Lower lobe of right lung (tissue), 2 donors: ENCODE measurements around the gene EMC1. TPM values are rescaled to one million over a fixed set of nuclear protein-coding genes. Genes with fewer than 3 reads are reported as not detected.
"Not testable (repeated sequence)": the region's sequence is repeated elsewhere in the genome, so short reads cannot be mapped to it uniquely, and the experiment has no call there.

ENCODE experiments used
- ATAC-seq, 2 donors: fragments of 200-7000 bp; cut with Tn5 transposase; one replicate each; pipeline ENCODE4 v1.9.1; 2020 to 2022; ENCODE audit warnings: mild to moderate bottlenecking in 2 of 2, moderate library complexity in 2 of 2
- DNase-seq: peaks from one replicate; pipeline ENCODE4 v3.0.0-alpha.2; 2020
- H3K27ac ChIP-seq: fragments of 200-600 bp; one replicate; pipeline ENCODE4 v1.8.0; 2022
- H3K27me3 ChIP-seq: fragments of 200-600 bp; one replicate; pipeline ENCODE4 v1.8.0; 2022; ENCODE audit warnings: low read depth
- H3K36me3 ChIP-seq: fragments of 200-600 bp; one replicate; pipeline ENCODE4 v1.8.0; 2022; ENCODE audit warnings: mild to moderate bottlenecking
- H3K4me1 ChIP-seq: fragments of 200-600 bp; one replicate; pipeline ENCODE4 v1.8.0; 2022
- H3K4me3 ChIP-seq: fragments of 200-600 bp; one replicate; pipeline ENCODE4 v1.8.0; 2022; ENCODE audit warnings: mild to moderate bottlenecking
- H3K9me3 ChIP-seq: fragments of 200-600 bp; one replicate; pipeline ENCODE4 v1.8.0; 2022
- intact Hi-C: fragments of 100-400 bp; cut with DNase I; formaldehyde crosslinking; loops from one replicate; pipeline ENCODE4 v1.11.0; 2022
- total RNA-seq: library from RNA; stranded (reverse); fragmentation: NEBNext Ultra II Directional; extraction: Animal tissue kit (Norgen Biotek cat#: 25700); gene quantifications from one replicate; pipeline ENCODE4 v1.2.1, GENCODE V29; 2021
- TF ChIP-seq, protein P1 (sequence below): fragments of 200-600 bp; IDR thresholded peaks from one replicate; pipeline ENCODE4 v1.8.0; 2022; ENCODE audit warnings: antibody characterized with exemption, mild to moderate bottlenecking
- donor health status: DM: no; HTN: yes; CAD: no; lungs with severe emphysema.

EMC1 gene
- total RNA-seq, 1 donor from 2014 or later, result 39.2 TPM

DNA sequence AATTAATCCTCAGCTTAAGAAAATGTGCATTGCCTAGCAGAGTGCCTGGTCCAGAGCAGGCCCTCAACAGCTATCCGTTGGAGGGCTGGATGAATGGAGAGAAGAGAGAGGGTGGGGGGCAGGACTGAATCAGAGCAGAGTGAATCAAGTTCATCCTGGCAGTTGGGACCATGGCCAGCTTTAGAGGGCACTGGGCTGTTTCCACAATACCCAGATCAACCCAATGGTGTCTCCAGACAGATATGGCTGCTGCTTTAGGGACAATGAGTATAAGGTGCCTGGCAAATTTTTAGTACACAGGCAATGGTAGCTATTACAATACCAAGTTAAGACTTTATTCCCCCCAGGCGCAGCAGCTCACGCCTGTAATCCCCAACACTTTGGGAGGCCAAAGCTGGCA is 17.1 kb downstream of the EMC1 start:
- DNase-seq, result no peak
- H3K36me3 ChIP-seq, result peaks cover 100% of the 10 kb centered on the region
- H3K27me3 ChIP-seq, result no peaks in the 10 kb centered on the region
- ATAC-seq, result no peak
- H3K27ac ChIP-seq, result no peak overlapping the region
- H3K4me3 ChIP-seq, result no peak overlapping the region
- intact Hi-C loops, result no loop called here
- H3K9me3 ChIP-seq, result no peaks in the 10 kb centered on the region
- TF ChIP-seq, protein P1, sequence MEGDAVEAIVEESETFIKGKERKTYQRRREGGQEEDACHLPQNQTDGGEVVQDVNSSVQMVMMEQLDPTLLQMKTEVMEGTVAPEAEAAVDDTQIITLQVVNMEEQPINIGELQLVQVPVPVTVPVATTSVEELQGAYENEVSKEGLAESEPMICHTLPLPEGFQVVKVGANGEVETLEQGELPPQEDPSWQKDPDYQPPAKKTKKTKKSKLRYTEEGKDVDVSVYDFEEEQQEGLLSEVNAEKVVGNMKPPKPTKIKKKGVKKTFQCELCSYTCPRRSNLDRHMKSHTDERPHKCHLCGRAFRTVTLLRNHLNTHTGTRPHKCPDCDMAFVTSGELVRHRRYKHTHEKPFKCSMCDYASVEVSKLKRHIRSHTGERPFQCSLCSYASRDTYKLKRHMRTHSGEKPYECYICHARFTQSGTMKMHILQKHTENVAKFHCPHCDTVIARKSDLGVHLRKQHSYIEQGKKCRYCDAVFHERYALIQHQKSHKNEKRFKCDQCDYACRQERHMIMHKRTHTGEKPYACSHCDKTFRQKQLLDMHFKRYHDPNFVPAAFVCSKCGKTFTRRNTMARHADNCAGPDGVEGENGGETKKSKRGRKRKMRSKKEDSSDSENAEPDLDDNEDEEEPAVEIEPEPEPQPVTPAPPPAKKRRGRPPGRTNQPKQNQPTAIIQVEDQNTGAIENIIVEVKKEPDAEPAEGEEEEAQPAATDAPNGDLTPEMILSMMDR, result no peak
- peaks cover 17% of the 10 kb centered on the region for H3K4me1 ChIP-seq

DNA sequence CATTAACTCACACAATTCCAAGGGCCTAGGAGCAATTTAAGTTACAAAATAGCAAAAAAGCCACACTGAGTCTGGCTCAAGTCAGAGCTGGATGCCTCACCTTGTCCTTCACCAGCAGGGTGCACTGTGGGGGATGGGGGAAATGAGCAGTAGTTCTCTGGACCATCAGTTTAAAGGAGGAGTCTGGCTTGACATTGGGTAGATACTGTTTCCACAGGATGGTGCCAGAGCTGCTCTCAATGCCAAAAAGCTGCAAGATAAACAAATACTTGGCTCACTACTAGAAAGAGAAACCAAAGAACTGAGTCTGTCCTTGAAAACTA is 18.8 kb downstream of the EMC1 start:
- Histone ChIP-seq H3K4me3 (no peak overlapping the region), H3K4me1 (peaks cover 17% of the 10 kb centered on the region), H3K27me3 (no peaks in the 10 kb centered on the region), H3K36me3 (peaks cover 100% of the 10 kb centered on the region), H3K27ac (no peak overlapping the region), H3K9me3 (no peaks in the 10 kb centered on the region)
- ATAC-seq, result peak in 1 of 2 donors; percentile 48
- DNase-seq, result no peak
- intact Hi-C loops, result no loop called here
- TF ChIP-seq, protein P1, result peak; percentile 7

DNA sequence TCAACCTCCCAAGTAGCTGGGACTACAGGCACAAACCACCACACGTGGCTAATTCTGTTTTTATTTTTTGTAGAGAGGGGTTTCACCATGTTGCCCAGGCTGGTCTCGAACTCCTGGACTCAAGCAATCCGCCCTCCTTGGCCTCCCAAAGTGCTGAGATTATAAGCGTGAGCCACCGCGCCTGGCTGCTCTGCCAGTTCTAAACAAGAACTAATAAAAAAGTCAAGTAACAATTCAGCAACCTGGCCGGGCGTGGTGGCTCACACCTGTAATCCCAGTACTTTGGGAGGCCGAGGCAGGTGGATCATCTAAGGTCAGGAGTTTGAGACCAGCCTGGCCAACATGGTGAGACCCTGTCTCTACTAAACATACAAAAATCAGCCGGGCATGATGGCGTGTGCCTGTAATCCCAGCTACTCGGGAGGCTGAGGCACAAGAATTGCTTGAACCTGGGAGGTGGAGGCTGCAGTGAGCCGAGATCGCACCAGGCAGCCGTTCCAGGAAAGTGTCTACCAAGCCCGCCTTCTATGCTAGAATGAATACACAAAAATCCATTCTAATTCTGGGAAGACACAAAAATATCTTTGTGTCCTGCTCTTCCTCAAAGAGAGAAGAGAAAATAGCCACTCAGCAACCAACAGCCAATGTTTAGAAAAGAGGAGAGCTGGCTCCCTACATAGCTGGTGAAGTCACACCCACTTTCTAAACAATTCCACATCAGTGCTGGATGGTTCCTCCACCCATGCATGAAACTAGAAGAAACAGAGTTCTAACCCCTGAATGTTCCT is 19.4 kb downstream of the EMC1 start:
- intact Hi-C loops, DNase-seq, ATAC-seq: not testable (repeated sequence)

DNA sequence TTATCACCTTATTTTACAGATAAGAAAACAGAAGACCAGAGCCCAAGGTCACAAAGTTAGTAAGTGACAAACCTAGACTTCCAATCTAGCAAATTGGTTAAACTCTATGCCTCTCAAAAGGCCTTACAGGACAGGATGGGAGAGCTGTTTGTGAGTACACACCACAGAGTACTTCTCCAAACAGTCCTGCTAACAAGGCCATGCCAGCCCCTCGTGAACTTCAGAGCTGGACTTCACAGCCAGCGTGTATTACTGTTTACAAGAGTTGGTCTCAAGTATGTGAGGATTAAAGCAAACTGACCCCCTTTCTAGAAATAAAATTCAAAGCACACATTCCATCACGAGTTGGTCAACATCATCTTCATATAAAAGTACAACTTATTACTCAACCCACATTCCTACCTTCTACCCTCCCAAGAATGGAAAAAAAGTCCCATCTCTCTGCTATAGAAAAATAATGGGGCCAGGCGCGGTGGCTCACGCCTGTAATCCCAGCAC is 21.4 kb downstream of the EMC1 start:
- Histone ChIP-seq H3K36me3 (peaks cover 100% of the 10 kb centered on the region), H3K9me3 (no peaks in the 10 kb centered on the region), H3K4me1 (peaks cover 17% of the 10 kb centered on the region), H3K4me3 (no peak overlapping the region), H3K27me3 (no peaks in the 10 kb centered on the region), H3K27ac (no peak overlapping the region)
- ATAC-seq (peak; percentile 80 to 90), DNase-seq (no peak)
- TF ChIP-seq, protein P1, result no peak
- intact Hi-C loops, result no loop called here

More for the DNA sequence above, 19.4 kb downstream of the EMC1 start:
- not testable (repeated sequence) for H3K4me3 ChIP-seq, H3K9me3 ChIP-seq, H3K27me3 ChIP-seq
- Histone ChIP-seq H3K27ac (peak overlapping the region; percentile 31), H3K36me3 (peaks cover 100% of the 10 kb centered on the region), H3K4me1 (peaks cover 17% of the 10 kb centered on the region)

DNA sequence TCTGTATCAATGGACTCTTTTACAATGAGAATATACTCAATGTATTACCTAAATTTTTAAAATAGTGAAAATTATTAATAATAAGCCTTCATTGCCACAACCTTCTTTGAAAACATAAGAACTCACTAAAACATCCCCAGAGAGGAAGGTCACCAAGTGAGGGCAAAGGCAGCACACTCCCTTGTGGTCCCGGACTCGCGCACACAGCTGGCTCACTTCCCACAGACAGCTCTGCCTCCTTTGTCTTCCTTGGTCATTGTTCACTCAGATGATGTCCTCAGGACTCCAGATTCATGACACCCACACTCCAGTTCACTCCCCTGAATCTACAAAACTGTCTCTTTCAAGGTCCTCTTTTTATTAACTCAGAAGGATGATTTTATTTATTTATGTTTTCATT is 22.1 kb downstream of the EMC1 start:
- H3K27ac ChIP-seq, result no peak overlapping the region
- H3K4me1 ChIP-seq, result peaks cover 17% of the 10 kb centered on the region
- intact Hi-C loops, result no loop called here
- DNase-seq (no peak), ATAC-seq (no peak)
- peaks cover 100% of the 10 kb centered on the region for H3K36me3 ChIP-seq
- H3K27me3 ChIP-seq, result no peaks in the 10 kb centered on the region
- H3K4me3 ChIP-seq, result no peak overlapping the region
- TF ChIP-seq, protein P1, result no peak
- no peaks in the 10 kb centered on the region for H3K9me3 ChIP-seq
